Measurements from ENCODE around the gene MTA1.

DNA sequence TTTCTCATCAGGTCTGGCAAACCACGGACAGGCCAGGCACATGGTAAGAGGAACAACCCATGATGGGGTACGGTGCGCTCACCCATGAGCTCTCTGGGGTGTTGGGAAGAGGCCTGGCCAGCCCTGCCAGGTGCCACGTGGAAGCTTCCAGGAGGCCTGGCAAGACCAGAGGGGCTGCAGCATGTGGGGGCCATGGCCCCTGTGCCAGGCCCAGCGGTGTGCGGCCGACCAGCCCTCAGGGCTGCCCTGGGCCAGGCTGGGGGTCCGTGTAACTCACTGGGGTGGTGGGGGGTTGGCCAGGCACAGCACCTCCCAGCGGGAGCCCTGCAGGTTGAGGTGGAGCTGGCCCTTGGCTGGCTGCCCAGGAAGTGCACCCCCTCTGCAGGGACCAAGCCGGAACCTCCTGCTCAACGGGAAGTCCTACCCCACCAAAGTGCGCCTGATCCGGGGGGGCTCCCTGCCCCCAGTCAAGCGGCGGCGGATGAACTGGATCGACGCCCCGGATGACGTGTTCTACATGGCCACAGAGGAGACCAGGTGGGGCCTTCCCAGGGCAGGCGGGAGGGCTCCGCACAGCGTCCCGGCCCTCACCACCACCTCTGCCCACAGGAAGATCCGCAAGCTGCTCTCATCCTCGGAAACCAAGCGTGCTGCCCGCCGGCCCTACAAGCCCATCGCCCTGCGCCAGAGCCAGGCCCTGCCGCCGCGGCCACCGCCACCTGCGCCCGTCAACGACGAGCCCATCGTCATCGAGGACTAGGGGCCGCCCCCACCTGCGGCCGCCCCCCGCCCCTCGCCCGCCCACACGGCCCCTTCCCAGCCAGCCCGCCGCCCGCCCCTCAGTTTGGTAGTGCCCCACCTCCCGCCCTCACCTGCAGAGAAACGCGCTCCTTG is 50.1 kb downstream of the MTA1 start:
- TF ChIP-seq POLR2A (IDR thresholded peaks at IDR 0.05; ENCODE audit: low read length) (no peak), GATA1 (IDR thresholded peaks at IDR 0.05; ENCODE audit: low read depth, low read length) (no peak)
